GM12801 (cell line): ENCODE results near the gene TNFRSF18.

Source experiments
- TF ChIP-seq, protein P1 (sequence below): IDR thresholded peaks from one replicate; pipeline ENCODE4 v1.5.1; 2011; ENCODE audit warnings: control low read depth; ENCODE audit not compliant: insufficient read length; ENCODE audit errors: extremely low read depth

The TNFRSF18 gene, protein sequence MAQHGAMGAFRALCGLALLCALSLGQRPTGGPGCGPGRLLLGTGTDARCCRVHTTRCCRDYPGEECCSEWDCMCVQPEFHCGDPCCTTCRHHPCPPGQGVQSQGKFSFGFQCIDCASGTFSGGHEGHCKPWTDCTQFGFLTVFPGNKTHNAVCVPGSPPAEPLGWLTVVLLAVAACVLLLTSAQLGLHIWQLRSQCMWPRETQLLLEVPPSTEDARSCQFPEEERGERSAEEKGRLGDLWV

DNA sequence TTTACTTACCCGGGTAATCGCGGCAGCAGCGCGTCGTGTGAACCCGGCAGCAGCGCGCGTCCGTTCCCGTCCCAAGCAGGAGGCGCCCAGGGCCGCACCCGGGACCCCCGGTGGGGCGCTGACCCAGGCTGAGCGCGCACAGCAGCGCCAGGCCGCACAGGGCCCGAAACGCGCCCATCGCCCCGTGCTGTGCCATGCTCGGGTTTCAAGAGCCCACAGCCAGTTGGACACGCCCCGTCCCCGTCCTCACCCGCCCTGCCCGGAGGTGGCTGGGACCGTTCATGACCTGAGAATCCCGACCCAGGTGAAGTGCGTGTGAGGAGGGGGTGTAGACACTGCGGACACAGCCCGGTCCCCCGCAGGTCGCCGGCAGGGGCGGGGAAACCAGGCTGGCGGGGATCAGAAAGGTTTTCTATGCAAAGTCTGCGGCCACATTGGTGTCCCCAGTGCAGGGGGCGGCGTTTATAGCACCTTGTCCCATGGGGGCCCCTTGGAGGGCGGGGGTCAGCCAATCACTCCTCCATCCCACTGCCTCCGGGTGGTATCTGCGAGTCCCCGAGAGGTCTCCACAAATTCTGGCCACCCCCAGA is at the start of gene TNFRSF18:
Gene TNFRSF18 (minus strand): TSS at position 217 of the 590 bp plus-strand sequence. CDS start 21 bp downstream, at position 196.
- TF ChIP-seq, protein P1, sequence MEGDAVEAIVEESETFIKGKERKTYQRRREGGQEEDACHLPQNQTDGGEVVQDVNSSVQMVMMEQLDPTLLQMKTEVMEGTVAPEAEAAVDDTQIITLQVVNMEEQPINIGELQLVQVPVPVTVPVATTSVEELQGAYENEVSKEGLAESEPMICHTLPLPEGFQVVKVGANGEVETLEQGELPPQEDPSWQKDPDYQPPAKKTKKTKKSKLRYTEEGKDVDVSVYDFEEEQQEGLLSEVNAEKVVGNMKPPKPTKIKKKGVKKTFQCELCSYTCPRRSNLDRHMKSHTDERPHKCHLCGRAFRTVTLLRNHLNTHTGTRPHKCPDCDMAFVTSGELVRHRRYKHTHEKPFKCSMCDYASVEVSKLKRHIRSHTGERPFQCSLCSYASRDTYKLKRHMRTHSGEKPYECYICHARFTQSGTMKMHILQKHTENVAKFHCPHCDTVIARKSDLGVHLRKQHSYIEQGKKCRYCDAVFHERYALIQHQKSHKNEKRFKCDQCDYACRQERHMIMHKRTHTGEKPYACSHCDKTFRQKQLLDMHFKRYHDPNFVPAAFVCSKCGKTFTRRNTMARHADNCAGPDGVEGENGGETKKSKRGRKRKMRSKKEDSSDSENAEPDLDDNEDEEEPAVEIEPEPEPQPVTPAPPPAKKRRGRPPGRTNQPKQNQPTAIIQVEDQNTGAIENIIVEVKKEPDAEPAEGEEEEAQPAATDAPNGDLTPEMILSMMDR, result no peak

DNA sequence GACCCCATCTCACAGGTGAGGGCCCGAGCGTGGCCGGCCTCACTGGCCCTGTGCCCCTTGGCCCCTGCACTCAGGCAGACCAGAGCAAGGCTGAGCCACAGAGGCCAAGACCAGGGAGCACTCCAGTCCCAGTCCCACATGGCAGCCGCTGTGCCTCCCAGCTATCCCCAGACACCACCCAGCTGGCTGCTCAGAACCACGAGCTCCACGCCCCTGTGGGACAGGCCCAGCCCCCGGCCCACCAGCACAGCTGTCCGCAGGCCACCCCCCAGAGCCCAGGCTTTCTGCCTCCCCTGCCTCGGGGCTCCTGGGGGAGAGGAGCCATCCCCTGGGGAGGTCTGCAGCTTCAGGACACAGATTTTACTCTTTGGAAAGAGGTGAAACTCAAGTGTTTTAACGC is 49.2 kb upstream of the TNFRSF18 start:
- TF ChIP-seq, protein P1, result no peak

DNA sequence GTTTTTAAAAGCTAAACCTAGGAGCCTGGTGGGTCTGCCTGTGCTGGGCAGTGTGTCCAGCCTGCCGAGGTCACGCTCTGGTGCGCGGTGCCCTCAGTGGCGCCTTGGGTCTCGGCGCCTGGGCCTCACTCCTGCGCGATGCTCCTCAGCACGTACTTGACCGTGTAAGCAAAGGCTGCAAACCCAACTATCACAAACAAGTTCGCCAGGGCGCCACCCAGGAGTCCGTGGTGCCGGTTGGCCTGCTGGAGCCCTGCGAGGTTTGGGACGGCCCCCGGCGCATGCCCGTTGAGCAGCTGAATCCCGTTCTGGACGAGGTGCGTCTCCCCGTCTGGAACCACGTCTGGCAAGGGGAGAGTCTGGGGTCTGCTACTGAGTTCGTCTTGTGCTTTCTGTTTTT is 48.7 kb upstream of the TNFRSF18 start:
- TF ChIP-seq, protein P1, result no peak

DNA sequence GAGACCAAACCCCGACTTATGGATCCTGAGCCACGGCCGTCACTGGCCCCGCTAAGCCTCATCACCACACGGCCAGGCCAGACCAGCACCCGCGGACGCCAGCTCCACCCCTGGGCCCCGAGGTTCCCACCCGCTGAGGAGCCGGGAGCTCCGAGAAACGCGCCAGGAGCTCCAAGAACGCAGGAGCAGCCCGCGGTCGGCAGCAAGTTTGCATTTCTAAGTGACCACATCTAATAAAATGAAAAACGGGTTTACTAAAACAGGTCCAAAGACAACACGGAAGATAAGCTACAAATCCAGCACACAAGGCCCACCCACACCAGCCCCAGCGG is 48.2 kb upstream of the TNFRSF18 start:
- TF ChIP-seq, protein P1, result no peak

DNA sequence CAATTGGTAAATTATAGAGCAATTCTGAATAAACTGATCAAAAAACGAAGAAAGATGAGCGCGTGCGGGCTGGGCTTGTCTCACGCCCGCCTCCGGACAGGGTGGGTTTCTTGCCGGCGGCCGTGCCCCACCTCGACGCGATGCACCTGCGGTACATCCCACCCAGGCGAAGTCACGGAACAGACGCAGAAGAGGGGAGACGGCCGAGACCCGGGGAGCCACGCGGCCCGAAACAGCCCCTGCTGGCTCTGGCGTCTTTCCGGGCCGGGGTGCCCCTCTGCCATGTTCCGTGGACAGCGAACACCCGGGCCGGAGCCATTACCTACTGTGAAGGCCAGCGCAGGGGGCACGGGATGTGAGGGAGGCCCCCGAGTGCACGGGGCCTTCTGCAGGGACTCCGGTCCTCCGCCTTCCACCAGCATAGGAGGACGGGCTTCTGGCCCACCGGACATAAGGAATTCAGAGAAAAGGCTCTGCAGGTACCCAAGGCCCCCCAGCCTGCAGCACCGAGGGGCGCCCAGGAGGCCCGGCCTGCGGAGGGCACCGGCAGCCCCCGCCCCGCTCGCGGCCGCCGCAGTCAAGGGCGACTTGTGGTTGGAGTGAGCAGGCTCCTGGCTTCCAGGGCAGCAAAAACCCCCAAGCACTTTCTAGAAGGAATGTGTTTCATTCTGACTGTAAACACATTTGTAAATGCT is 47.7 kb upstream of the TNFRSF18 start:
- TF ChIP-seq, protein P1, result no peak

DNA sequence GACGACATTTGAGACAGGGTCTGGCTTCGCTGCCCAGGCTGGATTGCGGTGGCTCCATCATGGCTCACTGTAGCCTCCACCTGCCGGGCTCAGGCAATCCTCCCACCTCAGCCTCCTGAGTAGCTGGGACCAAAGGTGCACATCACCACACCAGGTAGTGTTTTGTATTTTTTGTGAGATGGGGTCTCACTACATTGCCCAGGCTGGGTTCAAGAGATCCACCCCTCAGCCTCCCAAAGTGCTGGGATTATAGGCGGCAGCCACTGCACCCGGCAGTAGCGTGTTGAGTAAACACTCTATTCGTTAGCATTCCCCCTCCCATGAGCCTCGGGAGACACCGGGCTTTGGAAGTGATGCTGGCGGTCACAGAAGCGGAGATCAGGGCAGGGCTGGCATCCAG is 46.9 kb upstream of the TNFRSF18 start:
- TF ChIP-seq, protein P1, result no peak

DNA sequence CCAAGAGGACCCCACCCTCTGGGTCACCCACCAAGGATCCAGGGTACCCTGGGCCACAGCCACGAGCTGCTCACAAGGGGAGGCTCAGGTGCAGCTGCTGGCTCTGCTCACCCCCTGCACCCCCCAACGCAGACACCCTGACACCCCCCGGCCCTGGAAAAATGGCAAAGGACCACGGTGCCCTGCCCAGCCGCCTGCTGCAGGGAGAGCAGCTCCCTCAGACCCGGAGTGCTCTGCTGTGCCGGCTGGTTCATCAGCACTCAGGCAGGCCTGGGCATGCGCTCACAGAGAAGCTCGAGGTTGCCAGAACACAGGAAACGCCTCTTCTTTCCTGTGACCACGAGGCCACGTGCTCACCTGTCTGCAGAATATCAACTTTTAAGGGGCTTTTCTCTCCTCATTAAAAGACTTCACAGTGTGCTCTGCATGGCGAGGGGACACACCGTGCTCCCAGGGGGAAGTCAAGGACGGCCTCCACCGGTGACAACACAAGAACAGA is 44.4 kb upstream of the TNFRSF18 start:
- TF ChIP-seq, protein P1, result no peak
